AG08395 (cell line): Measurements from ENCODE around the gene TPSG1.
"Not testable (repeated sequence)": the region's sequence is repeated elsewhere in the genome, so short reads cannot be mapped to it uniquely, and the experiment has no call there.

Experiments
- DNase-seq: peaks from one replicate; pipeline ENCODE4 v3.0.0; 2012; ENCODE audit warnings: mixed read lengths, low spot score

Gene TPSG1

GRCh38 chr16:1225051-1225451 is at the start of gene TPSG1:
Gene TPSG1, minus strand, starts transcription at chr16:1225268. Its CDS starts 16 bp downstream, at chr16:1225252.
- DNase-seq, result no peak

GRCh38 chr16:1274767-1275166 is 49.7 kb upstream of the TPSG1 start:
- DNase-seq, result no peak

GRCh38 chr16:1273816-1274215 is 48.7 kb upstream of the TPSG1 start:
- DNase-seq, result no peak

GRCh38 chr16:1272453-1273198 is 47.6 kb upstream of the TPSG1 start:
- DNase-seq, result no peak

- not testable (repeated sequence) for DNase-seq
Observed at GRCh38 chr16:1271724-1272413, 46.8 kb upstream of the TPSG1 start.

GRCh38 chr16:1271380-1271723 is 46.3 kb upstream of the TPSG1 start:
- DNase-seq, result no peak

- not testable (repeated sequence) for DNase-seq
Observed at GRCh38 chr16:1269418-1269817, 44.4 kb upstream of the TPSG1 start.

GRCh38 chr16:1265826-1266225 is 40.8 kb upstream of the TPSG1 start:
- no peak for DNase-seq

- DNase-seq, result no peak
Observed at GRCh38 chr16:1265090-1265630, 40.1 kb upstream of the TPSG1 start.

- no peak for DNase-seq
Observed at GRCh38 chr16:1264345-1265089, 39.4 kb upstream of the TPSG1 start.

- no peak for DNase-seq
Observed at GRCh38 chr16:1263591-1264344, 38.7 kb upstream of the TPSG1 start.

GRCh38 chr16:1262846-1263221 is 37.8 kb upstream of the TPSG1 start:
- DNase-seq, result no peak

- DNase-seq, result no peak
Observed at GRCh38 chr16:1262210-1262845, 37.3 kb upstream of the TPSG1 start.

- no peak for DNase-seq
Observed at GRCh38 chr16:1261131-1261892, 36.2 kb upstream of the TPSG1 start.

- no peak for DNase-seq
Observed at GRCh38 chr16:1260101-1260680, 35.1 kb upstream of the TPSG1 start.

- no peak for DNase-seq
Observed at GRCh38 chr16:1259760-1260068, 34.6 kb upstream of the TPSG1 start.

- DNase-seq, result no peak
Observed at GRCh38 chr16:1258906-1259759, 34.1 kb upstream of the TPSG1 start.

GRCh38 chr16:1258225-1258600 is 33.1 kb upstream of the TPSG1 start:
- DNase-seq, result no peak

GRCh38 chr16:1257561-1258224 is 32.6 kb upstream of the TPSG1 start:
- DNase-seq, result no peak
